OCI-LY3 (cell line): ENCODE measurements around the gene AFAP1L1.

Experiments used
- H2AFZ ChIP-seq: fragments of 200-600, 300-600 bp; shearing (Covaris generic); 2 replicates; pipeline ENCODE4 v1.6.0; 2014; ENCODE audit warnings: antibody characterized with exemption, low read depth, low read length
- H3K27ac ChIP-seq: fragments of 200-600, 300-600 bp; sonication (generic); 2 replicates; pipeline ENCODE4 v1.5.1; 2014; ENCODE audit warnings: mild to moderate bottlenecking, low read length, moderate library complexity, mixed read lengths
- H3K27me3 ChIP-seq: fragments of 200-600, 300-600 bp; sonication (generic); 2 replicates; pipeline ENCODE4 v1.6.1; 2014; ENCODE audit warnings: low read depth, low read length, mixed read lengths
- H3K36me3 ChIP-seq: fragments of 200-600, 300-600 bp; sonication (generic); replicated peaks from 2 replicates; pipeline ENCODE3; 2014; ENCODE audit warnings: low read depth, low read length, mixed read lengths
- H3K4me1 ChIP-seq: fragments of 300-600, 200-600 bp; sonication (generic); 2 replicates; pipeline ENCODE4 v1.6.1; 2014; ENCODE audit warnings: low read length, mixed read lengths
- H3K4me2 ChIP-seq: fragments of 200-600, 300-600 bp; sonication (generic); 2 replicates; pipeline ENCODE4 v1.6.1; 2014; ENCODE audit warnings: low read length, mixed read lengths
- H3K4me3 ChIP-seq: fragments of 300-600, 200-600 bp; sonication (generic); 2 replicates; pipeline ENCODE4 v1.5.1; 2014; ENCODE audit warnings: antibody characterized with exemption, mild to moderate bottlenecking, low read length, moderate library complexity
- H3K79me2 ChIP-seq: fragments of 300-600, 200-600 bp; shearing (Covaris generic); 2 replicates; pipeline ENCODE4 v1.6.1; 2014; ENCODE audit warnings: mild to moderate bottlenecking, low read length, mixed read lengths
- H3K9ac ChIP-seq: fragments of 300-600, 200-600 bp; shearing (Covaris generic); 2 replicates; pipeline ENCODE4 v1.6.0; 2014; ENCODE audit warnings: mild to moderate bottlenecking, low read length, moderate library complexity
- H3K9me3 ChIP-seq: fragments of 200-600, 300-600 bp; shearing (Covaris generic); 2 replicates; pipeline ENCODE4 v1.6.1; 2014; ENCODE audit warnings: low read length, mixed read lengths; ENCODE audit not compliant: insufficient read depth
- H4K20me1 ChIP-seq: fragments of 200-600, 300-600 bp; sonication (generic); 2 replicates; pipeline ENCODE4 v1.6.1; 2016; ENCODE audit warnings: low read length, mixed read lengths; ENCODE audit not compliant: insufficient read depth
- EZH2phosphoT487 ChIP-seq: fragments of 200-600 bp; shearing (Covaris generic); IDR thresholded peaks from 2 replicates; pipeline ENCODE4 v1.6.1; 2018; ENCODE audit warnings: antibody characterized with exemption, mixed run types, low read depth
- TF ChIP-seq, protein P1 (sequence below): fragments of 200-600, 300-600 bp; sonication (generic); IDR thresholded peaks from 2 replicates; pipeline ENCODE4 v1.5.1; 2014; ENCODE audit warnings: antibody characterized with exemption, low read length, low read depth

Gene AFAP1L1

DNA sequence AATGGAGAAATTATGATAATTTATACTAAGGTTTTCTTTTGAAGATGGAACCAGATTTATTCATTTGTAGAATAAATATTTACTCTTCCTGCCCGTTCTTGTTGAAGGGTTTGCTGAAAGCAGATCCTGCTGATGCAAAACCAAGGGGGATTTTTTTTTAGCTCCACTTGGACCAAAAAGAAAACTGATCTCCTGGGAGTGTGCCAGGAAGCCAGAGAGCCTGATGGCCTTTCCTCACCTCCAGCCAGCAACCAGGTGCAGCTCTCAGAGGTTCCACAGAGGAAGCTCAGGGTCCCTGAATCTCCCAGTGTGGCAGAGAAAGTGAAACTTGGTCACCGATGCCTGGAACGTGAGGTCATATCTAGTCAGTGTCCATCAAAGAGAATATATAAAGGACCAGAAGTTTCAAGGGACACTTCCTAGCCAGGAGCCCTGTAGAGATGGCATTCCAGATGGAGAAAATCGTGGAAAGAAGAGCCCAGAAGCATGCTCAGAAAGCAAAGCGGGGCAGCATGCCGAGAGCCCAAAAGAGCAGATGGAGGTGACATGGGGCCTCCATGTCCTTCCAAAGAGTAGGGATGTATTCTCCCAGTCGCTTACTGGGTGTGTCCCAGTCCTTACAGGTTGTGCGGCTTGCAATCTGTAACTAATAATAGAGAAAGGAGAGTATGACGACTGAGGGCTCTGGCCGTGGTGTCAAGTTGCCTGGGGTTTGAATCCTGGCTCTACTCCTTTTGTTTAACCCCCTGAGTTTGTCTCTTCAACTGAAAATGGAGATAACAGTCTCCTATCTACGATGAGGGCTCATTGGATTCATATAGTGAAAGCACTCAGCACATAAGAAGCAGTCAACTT, 12.2 kb downstream of the AFAP1L1 start:
- Histone ChIP-seq H4K20me1 (no peaks in the 10 kb centered on the region), H3K9ac (no peak overlapping the region), H3K4me1 (no peaks in the 10 kb centered on the region), H3K4me2 (no peak overlapping the region), H3K4me3 (no peak overlapping the region), H3K79me2 (no peaks in the 10 kb centered on the region), H2AFZ (no peak overlapping the region), H3K36me3 (no peaks in the 10 kb centered on the region), H3K27me3 (peaks cover 4% of the 10 kb centered on the region; the same call in 1 of the 2 replicates), H3K27ac (no peak overlapping the region), H3K9me3 (no peaks in the 10 kb centered on the region)
- TF ChIP-seq, protein P1, sequence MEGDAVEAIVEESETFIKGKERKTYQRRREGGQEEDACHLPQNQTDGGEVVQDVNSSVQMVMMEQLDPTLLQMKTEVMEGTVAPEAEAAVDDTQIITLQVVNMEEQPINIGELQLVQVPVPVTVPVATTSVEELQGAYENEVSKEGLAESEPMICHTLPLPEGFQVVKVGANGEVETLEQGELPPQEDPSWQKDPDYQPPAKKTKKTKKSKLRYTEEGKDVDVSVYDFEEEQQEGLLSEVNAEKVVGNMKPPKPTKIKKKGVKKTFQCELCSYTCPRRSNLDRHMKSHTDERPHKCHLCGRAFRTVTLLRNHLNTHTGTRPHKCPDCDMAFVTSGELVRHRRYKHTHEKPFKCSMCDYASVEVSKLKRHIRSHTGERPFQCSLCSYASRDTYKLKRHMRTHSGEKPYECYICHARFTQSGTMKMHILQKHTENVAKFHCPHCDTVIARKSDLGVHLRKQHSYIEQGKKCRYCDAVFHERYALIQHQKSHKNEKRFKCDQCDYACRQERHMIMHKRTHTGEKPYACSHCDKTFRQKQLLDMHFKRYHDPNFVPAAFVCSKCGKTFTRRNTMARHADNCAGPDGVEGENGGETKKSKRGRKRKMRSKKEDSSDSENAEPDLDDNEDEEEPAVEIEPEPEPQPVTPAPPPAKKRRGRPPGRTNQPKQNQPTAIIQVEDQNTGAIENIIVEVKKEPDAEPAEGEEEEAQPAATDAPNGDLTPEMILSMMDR: no peak
- no peak for TF ChIP-seq EZH2phosphoT487

DNA sequence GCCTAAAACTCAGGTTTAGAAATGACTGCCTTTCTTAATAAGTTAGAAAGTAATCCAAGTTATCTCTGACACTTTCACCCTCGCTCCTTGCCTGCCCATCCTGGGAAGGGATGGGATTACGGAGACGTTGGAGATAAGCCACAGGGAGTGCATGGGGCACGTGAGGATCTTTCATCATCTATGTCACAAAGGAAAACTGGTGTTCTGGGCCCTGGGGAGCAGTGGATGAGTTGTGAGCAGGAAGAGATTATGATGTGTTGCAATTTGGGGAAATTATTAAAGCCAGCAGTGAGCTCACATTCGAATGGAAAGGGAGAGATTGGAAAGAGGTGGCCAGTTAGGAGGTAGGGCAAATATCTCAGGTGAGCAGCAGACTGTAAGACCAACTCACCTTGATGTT, 12.8 kb downstream of the AFAP1L1 start:
- Histone ChIP-seq H3K79me2 (no peaks in the 10 kb centered on the region), H3K4me2 (no peak overlapping the region), H3K9me3 (no peaks in the 10 kb centered on the region), H4K20me1 (no peaks in the 10 kb centered on the region), H3K36me3 (no peaks in the 10 kb centered on the region), H3K27ac (no peak overlapping the region), H3K27me3 (no peaks in the 10 kb centered on the region; the same call in 1 of the 2 replicates), H3K4me1 (no peaks in the 10 kb centered on the region), H2AFZ (no peak overlapping the region), H3K4me3 (no peak overlapping the region), H3K9ac (no peak overlapping the region)
- TF ChIP-seq, protein P1: no peak
- TF ChIP-seq EZH2phosphoT487: no peak

DNA sequence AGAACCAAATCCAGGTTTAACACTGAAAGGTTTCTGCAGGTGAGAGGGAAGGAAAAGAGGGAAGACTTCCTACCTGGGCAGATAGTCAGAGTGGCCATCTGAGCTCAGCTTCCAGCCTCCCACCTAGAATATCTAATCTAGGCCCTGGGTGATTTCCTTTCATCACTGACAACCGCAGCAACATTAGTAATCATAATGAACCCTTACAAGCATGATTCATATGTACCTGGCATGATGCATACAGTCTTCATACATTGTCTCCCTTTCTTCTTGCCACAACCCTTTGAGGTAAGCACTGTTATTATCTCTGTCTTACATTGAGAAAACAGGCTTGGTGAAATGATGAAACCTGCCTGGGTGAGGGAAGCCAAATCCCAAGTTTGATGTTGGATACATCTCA, 13.5 kb downstream of the AFAP1L1 start:
- no peaks in the 10 kb centered on the region; the same call in 1 of the 2 replicates for H3K27me3 ChIP-seq
- H3K4me3 ChIP-seq: no peak overlapping the region
- no peaks in the 10 kb centered on the region for H4K20me1 ChIP-seq
- H3K4me1 ChIP-seq: no peaks in the 10 kb centered on the region
- TF ChIP-seq, protein P1: no peak
- no peak for TF ChIP-seq EZH2phosphoT487
- no peaks in the 10 kb centered on the region for H3K9me3 ChIP-seq
- H3K36me3 ChIP-seq: no peaks in the 10 kb centered on the region
- no peak overlapping the region for H3K27ac ChIP-seq
- H3K79me2 ChIP-seq: no peaks in the 10 kb centered on the region
- no peak overlapping the region for H3K4me2 ChIP-seq
- no peak overlapping the region for H3K9ac ChIP-seq
- H2AFZ ChIP-seq: no peak overlapping the region

DNA sequence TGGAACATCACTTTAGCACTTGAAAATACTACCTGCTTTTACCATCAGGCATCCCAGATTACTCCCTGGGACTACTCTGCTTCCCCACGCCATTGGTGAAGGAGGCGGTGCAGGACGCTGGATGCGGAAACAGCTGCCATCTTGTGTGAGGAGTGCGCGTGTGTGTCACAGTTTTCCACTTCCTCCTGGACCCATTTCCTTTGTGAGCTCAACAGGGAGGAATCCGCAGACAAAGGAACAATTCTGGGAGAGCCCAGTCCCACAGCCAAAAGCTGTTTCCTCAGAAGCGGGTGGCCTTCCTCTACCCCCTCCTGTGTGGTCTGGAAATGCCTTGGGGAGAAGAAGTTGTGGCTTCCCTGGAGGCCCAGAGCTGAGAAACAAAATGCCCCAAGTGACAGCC, 16.8 kb downstream of the AFAP1L1 start:
- Histone ChIP-seq H2AFZ (no peak overlapping the region), H3K9me3 (no peaks in the 10 kb centered on the region), H3K27me3 (no peaks in the 10 kb centered on the region), H3K36me3 (no peaks in the 10 kb centered on the region), H3K27ac (no peak overlapping the region), H3K4me2 (no peak overlapping the region), H3K4me1 (no peaks in the 10 kb centered on the region), H3K4me3 (no peak overlapping the region), H3K9ac (no peak overlapping the region), H4K20me1 (no peaks in the 10 kb centered on the region), H3K79me2 (no peaks in the 10 kb centered on the region)
- TF ChIP-seq, protein P1: no peak
- no peak for TF ChIP-seq EZH2phosphoT487
